H1 (cell line): Measurements from ENCODE around the gene CHST12. TPM values are rescaled to one million over a fixed set of nuclear protein-coding genes. Genes with fewer than 3 reads are reported as not detected.

Experiments used
- NRF1 ChIP-seq: IDR thresholded peaks from 2 replicates; pipeline ENCODE4 v1.6.1; 2011; ENCODE audit warnings: mild to moderate bottlenecking, low read depth, low read length, improper control_type of control experiment
- polyA plus RNA-seq, 7 experiments: library from polyadenylated mRNA; depleted of rRNA in 3 of 7; stranded (reverse) in 5 of 7; unstranded in 2 of 7; fragments of >200 nt in 5 of 7; fragments of 200-250 nt in 2 of 7; gene quantifications; 1 replicate in 5 of 7; 2 replicates in 1 of 7; 4 replicates in 1 of 7; pipeline versions ENCODE4 v1.2.1 to v1.2.3, GENCODE V29; 2011 to 2013; ENCODE audit warnings: missing spikeins in 2 of 7, mixed read lengths in 2 of 7
- total RNA-seq: library from RNA; stranded (reverse); fragmentation: NEBNext Ultra II Directional; extraction: Animal tissue kit (Norgen Biotek cat#: 25700); gene quantifications from 2 replicates; pipeline ENCODE4 v1.2.1, GENCODE V29; 2021

CHST12 gene
- total and polyA plus RNA-seq, 2 of the 8 experiments (the other 6 are each of a cell fraction or from before 2014, with no cell fraction given) = 13.4 to 24.1 TPM

DNA sequence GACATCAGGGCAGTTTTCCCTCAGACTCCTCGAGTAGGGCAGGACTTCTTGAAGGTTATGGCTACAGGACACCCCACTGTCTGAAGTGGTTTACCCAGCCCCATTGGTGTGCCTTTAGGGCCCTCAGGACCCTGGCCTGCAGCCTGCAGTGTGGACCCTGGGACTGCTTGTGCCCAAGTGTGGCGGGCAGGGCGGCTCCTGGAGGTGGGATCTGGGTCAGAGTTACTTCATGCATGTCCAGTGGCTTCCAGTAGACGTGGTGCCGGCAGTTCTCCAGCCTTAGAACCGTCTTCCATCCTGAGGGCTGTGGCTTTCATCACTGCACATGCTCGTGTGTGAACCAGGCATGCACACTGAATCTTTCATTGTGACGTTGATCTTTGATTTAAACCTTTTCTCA is 32.1 kb upstream of the CHST12 start (continued):
- TF ChIP-seq NRF1 = no peak
- TF ChIP-seq, all 59 proteins: peak for 0
